Measurements from ENCODE around the gene MFAP5.

GRCh38 chr12:8702159-8702558, 39.5 kb upstream of the MFAP5 start:
- TF ChIP-seq CTCF (conservative IDR thresholded peaks at IDR 0.05; ENCODE audit: low read depth, low read length) (no peak), RAD21 (IDR thresholded peaks at IDR 0.05; ENCODE audit: low read length) (no peak)
